Measurements from ENCODE around the gene NCS1.

Gene NCS1

GRCh38 chr9:130227833-130228232, 55.6 kb downstream of the NCS1 start:
- DNase-seq (ENCODE audit: low read depth, low spot score): no peak
- in situ Hi-C loops (cut with HindIII; ENCODE audit: low sequenced_read_pairs): no loop called here
- no peak for TF ChIP-seq CTCF (IDR thresholded peaks at IDR 0.05; ENCODE audit: low read depth, low read length)
- no peak overlapping the region for H3K4me3 ChIP-seq (ENCODE audit: low read depth, low read length)

- no peak for TF ChIP-seq CTCF (IDR thresholded peaks at IDR 0.05; ENCODE audit: low read depth, low read length)
- H3K4me3 ChIP-seq (ENCODE audit: low read depth, low read length): no peak overlapping the region
- in situ Hi-C loops (cut with HindIII; ENCODE audit: low sequenced_read_pairs): no loop called here
- DNase-seq (ENCODE audit: low read depth, low spot score): no peak
Measured at GRCh38 chr9:130229759-130230158, 57.6 kb downstream of the NCS1 start.

GRCh38 chr9:130230631-130231030, 58.4 kb downstream of the NCS1 start:
- DNase-seq (ENCODE audit: low read depth, low spot score): no peak
- in situ Hi-C loops (cut with HindIII; ENCODE audit: low sequenced_read_pairs): no loop called here
- no peak overlapping the region for H3K4me3 ChIP-seq (ENCODE audit: low read depth, low read length)
- no peak for TF ChIP-seq CTCF (IDR thresholded peaks at IDR 0.05; ENCODE audit: low read depth, low read length)

GRCh38 chr9:130232899-130233586, 60.8 kb downstream of the NCS1 start:
- TF ChIP-seq CTCF (IDR thresholded peaks at IDR 0.05; ENCODE audit: low read depth, low read length): no peak
- DNase-seq (ENCODE audit: low read depth, low spot score): no peak
- in situ Hi-C loops (cut with HindIII; ENCODE audit: low sequenced_read_pairs): no loop called here
- no peak overlapping the region for H3K4me3 ChIP-seq (ENCODE audit: low read depth, low read length)

- no peak for TF ChIP-seq CTCF (IDR thresholded peaks at IDR 0.05; ENCODE audit: low read depth, low read length)
- no peak overlapping the region for H3K4me3 ChIP-seq (ENCODE audit: low read depth, low read length)
- no peak for DNase-seq (ENCODE audit: low read depth, low spot score)
- in situ Hi-C loops (cut with HindIII; ENCODE audit: low sequenced_read_pairs): no loop called here
Measured at GRCh38 chr9:130233587-130233945, 61.4 kb downstream of the NCS1 start.

- peak; percentile 45 for DNase-seq (ENCODE audit: low read depth, low spot score)
- no peak overlapping the region for H3K4me3 ChIP-seq (ENCODE audit: low read depth, low read length)
- in situ Hi-C loops (cut with HindIII; ENCODE audit: low sequenced_read_pairs): no loop called here
- no peak for TF ChIP-seq CTCF (IDR thresholded peaks at IDR 0.05; ENCODE audit: low read depth, low read length)
Measured at GRCh38 chr9:130234340-130235260, 62.4 kb downstream of the NCS1 start.

Data from astrocyte of the spinal cord (primary cell).